HG02981 (cell line): ENCODE measurements around the gene RAPGEF2.
"Not testable (repeated sequence)": the region's sequence is repeated elsewhere in the genome, so short reads cannot be mapped to it uniquely, and the experiment has no call there.

Experiments
- ATAC-seq: cut with Tn5 transposase; IDR thresholded peaks from one replicate; pipeline ENCODE4 v1.9.1; 2021; ENCODE audit warnings: mild to moderate bottlenecking, moderate library complexity; ENCODE audit not compliant: unreplicated experiment

The RAPGEF2 gene

DNA sequence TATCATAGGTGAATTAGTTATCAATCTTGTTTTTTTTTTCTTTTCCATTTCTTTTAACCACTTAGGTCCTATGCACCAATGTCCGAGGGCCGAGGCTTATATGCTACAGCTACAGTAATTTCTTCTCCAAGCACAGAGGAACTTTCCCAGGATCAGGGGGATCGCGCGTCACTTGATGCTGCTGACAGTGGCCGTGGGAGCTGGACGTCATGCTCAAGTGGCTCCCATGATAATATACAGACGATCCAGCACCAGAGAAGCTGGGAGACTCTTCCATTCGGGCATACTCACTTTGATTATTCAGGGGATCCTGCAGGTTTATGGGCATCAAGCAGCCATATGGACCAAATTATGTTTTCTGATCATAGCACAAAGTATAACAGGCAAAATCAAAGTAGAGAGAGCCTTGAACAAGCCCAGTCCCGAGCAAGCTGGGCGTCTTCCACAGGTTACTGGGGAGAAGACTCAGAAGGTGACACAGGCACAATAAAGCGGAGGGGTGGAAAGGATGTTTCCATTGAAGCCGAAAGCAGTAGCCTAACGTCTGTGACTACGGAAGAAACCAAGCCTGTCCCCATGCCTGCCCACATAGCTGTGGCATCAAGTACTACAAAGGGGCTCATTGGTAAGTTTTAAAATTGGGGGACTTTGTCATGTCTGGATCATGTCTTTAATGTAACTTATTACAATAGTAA is 250.7 kb downstream of the RAPGEF2 start:
- ATAC-seq, result no peak

DNA sequence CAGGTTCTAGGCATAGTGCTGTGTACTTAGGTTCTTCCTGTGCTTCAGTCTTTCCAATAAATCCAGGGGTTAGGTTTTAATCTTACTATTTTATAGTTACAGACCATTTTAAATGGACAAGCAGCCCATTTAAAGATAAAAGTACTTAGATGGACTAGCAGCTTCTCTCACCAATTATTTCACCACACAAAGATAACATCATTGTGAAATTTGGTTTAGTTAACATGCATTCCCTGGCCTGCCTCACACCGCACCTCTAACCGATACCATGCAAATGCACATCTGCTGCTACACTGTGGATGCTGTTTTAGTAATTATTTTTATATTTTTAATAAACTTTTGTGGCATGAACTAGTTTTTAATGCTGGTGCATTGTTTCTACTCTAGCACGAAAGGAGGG is 252.6 kb downstream of the RAPGEF2 start:
- ATAC-seq, result no peak

- no peak for ATAC-seq
Measured at GRCh38 chr4:159357350-159357749, 254.5 kb downstream of the RAPGEF2 start.

DNA sequence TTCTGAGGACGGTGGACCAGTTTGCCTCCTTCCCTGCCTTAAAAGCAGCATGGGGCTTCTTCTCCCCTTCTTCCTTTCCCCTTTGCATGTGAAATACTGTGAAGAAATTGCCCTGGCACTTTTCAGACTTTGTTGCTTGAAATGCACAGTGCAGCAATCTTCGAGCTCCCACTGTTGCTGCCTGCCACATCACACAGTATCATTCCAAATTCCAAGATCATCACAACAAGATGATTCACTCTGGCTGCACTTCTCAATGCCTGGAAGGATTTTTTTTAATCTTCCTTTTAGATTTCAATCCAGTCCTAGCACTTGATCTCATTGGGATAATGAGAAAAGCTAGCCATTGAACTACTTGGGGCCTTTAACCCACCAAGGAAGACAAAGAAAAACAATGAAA is 255.3 kb downstream of the RAPGEF2 start:
- no peak for ATAC-seq

DNA sequence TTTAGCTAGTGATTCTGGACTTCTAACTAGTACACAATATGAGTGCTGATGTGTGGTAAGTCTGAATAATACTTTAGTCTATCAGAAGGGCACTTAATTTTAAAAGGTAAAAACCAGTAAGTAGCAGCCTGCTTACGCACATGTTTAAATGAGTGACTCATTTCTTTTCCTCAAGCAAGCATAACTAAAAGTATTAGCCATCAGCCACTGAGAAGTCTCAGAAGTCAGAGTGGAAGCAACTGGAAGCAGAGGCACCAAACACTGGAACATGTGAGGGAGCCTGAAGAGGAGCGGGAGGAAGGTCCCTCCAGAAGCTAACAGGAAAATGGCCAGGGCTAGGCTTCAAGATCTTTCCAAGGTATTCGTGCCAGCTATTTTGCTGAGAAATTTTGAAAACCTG is 257.7 kb downstream of the RAPGEF2 start:
- ATAC-seq, result no peak

- no peak for ATAC-seq
Measured at GRCh38 chr4:159363361-159363760, 260.5 kb downstream of the RAPGEF2 start.

DNA sequence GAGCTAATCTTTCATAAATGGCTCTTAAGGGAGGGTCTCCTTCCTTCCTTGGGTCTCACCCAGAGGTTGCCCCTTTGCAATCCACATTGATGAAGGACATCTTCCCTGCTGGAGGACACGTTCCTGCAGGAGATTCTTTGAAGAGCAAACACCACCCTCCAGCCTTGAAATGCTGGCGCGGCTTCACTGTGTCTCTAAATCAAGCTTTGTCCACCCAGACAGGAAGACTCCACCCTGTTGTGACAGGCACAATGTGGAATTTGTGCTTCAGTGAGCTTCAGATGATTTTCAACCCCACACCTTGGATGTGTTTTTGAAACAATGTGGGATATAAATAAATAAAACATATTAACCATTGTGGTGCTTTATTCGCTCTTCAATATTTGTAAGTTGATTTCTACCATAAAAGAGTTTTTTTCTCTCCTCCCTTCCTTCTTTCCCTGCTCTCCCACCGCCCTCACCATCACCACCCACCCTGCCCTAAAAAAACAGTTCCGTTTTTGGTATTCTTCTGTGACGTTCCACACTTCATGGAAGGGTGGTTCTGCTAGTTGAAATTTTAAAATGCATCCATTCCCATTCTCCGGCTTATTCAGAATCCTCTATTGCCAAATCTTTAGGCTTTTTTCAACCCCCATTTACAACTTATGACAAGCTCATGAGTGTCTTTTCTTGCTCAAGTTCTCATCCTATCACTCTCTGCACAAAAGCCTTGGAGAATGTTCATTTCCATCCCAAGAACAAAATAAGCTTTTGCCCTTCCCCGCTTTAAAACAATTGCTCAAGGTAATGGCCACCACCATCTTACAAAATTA is 264.3 kb downstream of the RAPGEF2 start:
- ATAC-seq, result no peak

GRCh38 chr4:159367781-159368080 is 264.9 kb downstream of the RAPGEF2 start:
- peak; percentile 61 for ATAC-seq

DNA sequence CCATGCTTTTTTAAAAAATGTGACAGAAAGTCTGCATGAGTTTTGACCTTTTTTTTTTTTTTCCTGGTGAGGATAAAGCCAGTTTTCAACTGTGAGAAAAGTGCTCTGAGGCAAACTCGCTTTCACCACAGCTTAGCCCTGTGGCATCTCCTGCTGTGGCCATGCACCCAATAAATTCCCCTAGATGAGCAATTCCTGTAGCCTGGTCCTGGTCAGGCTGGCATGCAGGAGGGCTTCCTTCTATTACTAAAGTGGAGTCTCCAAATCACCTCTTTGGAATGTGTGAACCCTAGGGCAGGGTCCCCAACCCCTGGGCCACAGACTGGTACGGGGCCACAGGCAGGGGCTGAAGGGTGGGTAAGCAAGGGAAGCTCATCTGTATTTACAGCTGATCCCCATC is 265.4 kb downstream of the RAPGEF2 start:
- no peak for ATAC-seq

DNA sequence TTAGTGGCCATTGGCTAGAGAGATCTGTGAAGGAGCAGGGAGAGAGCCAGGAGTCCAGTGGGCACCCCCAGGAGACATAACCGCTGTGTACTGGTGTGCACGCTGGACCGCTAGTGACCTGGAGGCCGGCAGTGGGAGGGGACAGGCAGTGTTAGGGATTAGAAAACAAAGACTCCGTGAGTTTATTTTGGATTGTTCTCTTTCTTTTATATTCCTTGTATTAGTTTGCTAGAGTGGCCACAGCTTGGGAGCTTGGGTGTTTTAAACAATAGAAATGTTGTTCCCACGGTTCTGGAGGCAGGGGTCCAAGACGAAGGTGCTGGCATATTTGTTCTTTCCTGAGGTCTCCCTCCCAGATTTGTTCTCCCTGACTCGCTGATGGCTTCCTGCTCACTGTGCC is 266.4 kb downstream of the RAPGEF2 start:
- ATAC-seq, result no peak

DNA sequence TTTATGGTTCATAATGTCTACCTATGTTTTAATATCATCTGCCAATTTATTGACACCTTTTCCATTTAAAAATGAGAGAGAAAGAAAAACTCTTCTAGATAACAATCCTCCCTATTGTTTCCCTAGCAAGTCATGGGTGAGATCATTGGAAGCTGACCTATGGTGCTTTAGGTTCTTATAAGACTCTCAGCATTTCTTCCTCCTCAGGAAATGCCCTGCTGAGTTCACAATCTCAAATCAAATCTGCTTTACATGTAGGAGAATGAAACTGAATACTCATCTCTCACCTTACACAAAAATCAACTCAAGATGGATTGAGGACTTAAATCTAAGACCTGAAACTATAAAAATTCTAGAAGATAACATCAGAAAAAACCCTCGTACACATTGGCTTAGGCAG is 267.4 kb downstream of the RAPGEF2 start:
- ATAC-seq, result no peak

GRCh38 chr4:159374749-159375530 is 272.1 kb downstream of the RAPGEF2 start:
- no peak for ATAC-seq

DNA sequence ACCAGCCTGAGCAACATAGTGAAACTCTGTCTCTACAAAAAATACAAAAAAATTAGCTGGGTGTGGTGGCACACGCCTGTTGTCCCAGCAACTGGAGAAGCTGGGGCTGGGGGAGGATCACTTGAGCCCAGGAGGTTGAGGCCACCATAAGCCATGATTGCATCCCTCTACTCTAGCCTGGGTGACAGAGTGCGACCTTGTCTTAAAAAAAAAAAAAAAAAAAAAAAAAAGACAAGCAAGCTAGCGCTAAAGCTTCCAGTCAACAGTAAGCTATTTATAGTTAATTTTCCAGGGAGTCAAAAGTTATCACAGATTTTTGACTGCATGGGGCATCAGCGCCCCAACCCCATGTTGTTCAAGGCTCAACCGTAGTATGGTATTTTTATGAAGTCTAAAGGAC is 273.4 kb downstream of the RAPGEF2 start:
- no peak for ATAC-seq

DNA sequence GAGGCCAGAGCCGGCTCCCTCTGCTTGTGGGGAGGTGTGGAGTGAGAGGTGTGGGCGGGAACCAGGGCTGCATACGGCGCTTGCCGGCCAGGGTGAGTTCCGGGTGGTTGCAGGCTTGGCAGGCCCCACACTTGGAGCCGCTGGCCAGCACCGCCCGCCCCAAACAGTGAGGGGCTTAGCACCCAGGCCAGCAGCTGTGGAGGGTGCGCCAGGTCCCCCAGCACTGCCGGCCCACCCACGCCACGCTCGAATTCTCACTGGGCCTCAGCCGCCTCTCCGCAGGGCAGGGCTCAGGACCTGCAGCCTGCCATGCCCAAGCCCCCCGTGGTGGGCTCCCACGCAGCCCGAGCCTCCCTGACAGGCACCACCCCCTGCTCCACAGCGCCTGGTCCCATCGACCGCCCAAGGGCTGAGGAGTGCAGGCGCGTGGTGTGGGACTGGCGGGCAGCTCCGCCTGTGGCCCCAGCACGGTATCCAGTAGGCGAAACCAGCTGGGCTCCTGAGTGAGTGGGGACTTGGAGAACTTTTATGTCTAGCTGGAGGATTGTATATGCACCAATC is 275.3 kb downstream of the RAPGEF2 start:
- ATAC-seq, result no peak

GRCh38 chr4:159379064-159379463 is 276.2 kb downstream of the RAPGEF2 start:
- not testable (repeated sequence) for ATAC-seq

- ATAC-seq, result no peak
Measured at GRCh38 chr4:159379836-159380235, 277.0 kb downstream of the RAPGEF2 start.

DNA sequence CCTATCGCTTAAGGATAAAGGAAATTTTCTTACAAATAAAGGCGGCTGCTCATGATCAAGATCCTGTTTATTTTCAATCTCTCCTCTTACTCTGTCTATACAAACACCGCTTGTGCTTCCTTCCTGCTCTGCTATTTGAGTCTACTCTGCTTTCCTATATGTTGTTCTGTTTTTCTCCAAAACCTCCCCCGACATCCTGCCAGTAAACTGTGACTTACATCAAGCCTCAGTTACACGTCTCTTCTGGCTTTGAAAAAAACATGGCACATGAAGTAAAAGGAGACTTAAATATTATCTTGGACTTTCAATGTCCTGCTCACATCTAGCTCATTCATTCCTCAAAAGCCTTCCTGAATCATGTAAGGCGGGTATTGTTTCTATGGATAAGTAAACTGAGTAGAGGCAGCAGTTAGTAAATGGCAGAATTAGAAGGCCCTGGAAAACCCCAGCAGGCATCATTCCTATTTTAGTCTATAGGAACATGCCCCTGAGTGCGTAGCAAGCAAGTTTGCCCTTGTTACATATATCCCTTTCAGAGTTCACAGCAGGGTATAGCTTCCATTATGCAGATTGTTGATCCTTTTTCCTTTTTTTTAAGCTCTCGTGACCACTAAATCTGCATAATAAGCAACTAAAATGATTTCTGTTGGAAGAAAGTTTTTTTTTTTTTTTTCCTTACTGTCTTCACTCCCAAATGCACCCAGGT is 280.1 kb downstream of the RAPGEF2 start:
- no peak for ATAC-seq

GRCh38 chr4:159383562-159383931 is 280.7 kb downstream of the RAPGEF2 start:
- no peak for ATAC-seq

GRCh38 chr4:159384017-159384416 is 281.1 kb downstream of the RAPGEF2 start:
- ATAC-seq, result no peak

GRCh38 chr4:159384632-159385031 is 281.8 kb downstream of the RAPGEF2 start:
- ATAC-seq, result no peak

DNA sequence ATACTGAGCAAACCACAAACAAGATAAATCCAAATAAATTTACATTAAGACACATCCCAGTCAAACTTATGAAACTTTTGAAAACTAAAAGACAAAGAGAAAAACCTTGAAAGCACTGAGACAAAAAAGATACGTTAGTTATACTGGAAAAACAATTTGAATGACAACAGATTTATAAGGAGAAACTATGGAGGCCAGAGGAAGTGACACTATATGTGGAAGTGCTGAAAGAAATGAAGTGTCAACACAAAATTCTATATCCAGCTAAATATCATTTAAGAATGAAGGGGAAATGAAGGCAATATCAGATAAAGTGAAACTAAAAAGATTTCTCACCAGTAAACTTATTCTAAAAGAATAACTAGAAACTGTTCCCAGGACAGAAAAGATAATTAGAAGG is 283.7 kb downstream of the RAPGEF2 start:
- ATAC-seq, result no peak
